ENCODE data around the gene PLEKHH3. TPM values are rescaled to one million over a fixed set of nuclear protein-coding genes. Genes with fewer than 3 reads are reported as not detected.

PLEKHH3 gene
- total and polyA plus RNA-seq, 8 donors = 22.5 to 55.5 (median 35.0) TPM

- H3K27ac ChIP-seq = no peak overlapping the region
- no peaks in the 10 kb centered on the region for H3K9me3 ChIP-seq
- intact Hi-C loops (cut with DNase I) = no loop called here
- peaks cover 0 to 46% of the 10 kb centered on the region in 2 donors for H3K36me3 ChIP-seq
- H3K27me3 ChIP-seq = peaks cover 0 to 78% of the 10 kb centered on the region in 2 donors
- DNase-seq (no peak), ATAC-seq (no peak)
- TF ChIP-seq, protein P1, sequence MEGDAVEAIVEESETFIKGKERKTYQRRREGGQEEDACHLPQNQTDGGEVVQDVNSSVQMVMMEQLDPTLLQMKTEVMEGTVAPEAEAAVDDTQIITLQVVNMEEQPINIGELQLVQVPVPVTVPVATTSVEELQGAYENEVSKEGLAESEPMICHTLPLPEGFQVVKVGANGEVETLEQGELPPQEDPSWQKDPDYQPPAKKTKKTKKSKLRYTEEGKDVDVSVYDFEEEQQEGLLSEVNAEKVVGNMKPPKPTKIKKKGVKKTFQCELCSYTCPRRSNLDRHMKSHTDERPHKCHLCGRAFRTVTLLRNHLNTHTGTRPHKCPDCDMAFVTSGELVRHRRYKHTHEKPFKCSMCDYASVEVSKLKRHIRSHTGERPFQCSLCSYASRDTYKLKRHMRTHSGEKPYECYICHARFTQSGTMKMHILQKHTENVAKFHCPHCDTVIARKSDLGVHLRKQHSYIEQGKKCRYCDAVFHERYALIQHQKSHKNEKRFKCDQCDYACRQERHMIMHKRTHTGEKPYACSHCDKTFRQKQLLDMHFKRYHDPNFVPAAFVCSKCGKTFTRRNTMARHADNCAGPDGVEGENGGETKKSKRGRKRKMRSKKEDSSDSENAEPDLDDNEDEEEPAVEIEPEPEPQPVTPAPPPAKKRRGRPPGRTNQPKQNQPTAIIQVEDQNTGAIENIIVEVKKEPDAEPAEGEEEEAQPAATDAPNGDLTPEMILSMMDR (IDR thresholded peaks at IDR 0.05) = no peak
- no peak overlapping the region for H3K4me3 ChIP-seq
- H3K4me1 ChIP-seq = peaks cover 30 to 75% of the 10 kb centered on the region in 2 donors
Measured at GRCh38 chr17:42672038-42672437, 4.8 kb downstream of the PLEKHH3 start.

DNA sequence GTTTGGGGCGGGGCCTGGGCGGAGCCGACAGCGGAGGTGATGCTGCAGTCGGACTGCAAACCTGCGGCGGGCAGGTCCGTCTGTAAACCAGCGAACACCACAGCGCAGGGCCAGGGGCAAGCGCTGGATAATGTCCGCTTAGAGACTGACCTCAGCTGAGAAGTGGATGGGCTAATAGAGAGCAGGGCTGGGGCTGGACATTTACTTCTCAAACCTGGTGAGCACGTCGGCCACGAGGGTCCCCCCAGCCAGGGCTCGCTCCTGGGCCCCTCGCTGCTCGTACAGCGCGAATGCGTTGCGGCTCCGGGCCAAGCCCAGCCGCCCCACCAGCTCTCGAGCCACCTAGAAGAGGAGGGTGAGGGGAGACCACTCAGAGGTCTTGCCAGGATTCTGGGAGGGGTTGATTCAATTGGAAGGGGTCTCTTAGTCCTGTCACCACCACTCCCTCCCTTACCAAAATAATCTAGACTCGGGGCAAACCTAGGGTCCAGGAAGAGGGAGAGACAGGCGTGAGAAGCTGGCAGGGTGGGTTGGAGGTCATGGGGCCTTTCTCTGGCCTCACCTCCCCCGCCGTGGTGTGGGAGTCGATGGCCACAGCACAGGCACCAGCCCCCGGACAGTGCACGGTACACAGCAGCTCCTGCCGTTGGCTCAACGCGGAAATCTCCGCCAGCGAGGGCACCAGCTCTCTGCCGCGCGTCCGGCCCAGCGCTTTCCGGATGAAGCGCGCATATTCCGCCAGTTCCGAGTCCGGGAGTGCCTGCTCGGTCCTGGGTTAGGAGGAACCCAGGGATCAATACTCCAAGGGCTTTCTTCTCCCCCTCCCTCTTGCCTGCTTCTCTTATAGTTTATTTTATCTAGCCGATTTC, 5.8 kb downstream of the PLEKHH3 start:
- no peak for DNase-seq
- Histone ChIP-seq H3K4me3 (peak overlapping the region in 1 of 2 donors; percentile 20), H3K27ac (no peak overlapping the region), H3K4me1 (peaks cover 30 to 68% of the 10 kb centered on the region in 2 donors), H3K36me3 (peaks cover 0 to 53% of the 10 kb centered on the region in 2 donors), H3K27me3 (peaks cover 0 to 70% of the 10 kb centered on the region in 2 donors), H3K9me3 (no peaks in the 10 kb centered on the region)
- ATAC-seq = no peak
- TF ChIP-seq, protein P1 (IDR thresholded peaks at IDR 0.05) = no peak
- intact Hi-C loops (cut with DNase I) = no loop called here

- no peaks in the 10 kb centered on the region for H3K9me3 ChIP-seq
- H3K4me1 ChIP-seq = peaks cover 26 to 60% of the 10 kb centered on the region in 2 donors
- H3K27me3 ChIP-seq = peaks cover 0 to 61% of the 10 kb centered on the region in 2 donors
- ATAC-seq = no peak
- H3K36me3 ChIP-seq = peaks cover 0 to 61% of the 10 kb centered on the region in 2 donors
- intact Hi-C loops (cut with DNase I) = no loop called here
- DNase-seq = no peak
- TF ChIP-seq, protein P1 (IDR thresholded peaks at IDR 0.05) = no peak
- no peak overlapping the region for H3K27ac ChIP-seq
- H3K4me3 ChIP-seq = peak overlapping the region in 1 of 2 donors; percentile 20
Measured at GRCh38 chr17:42669977-42670788, 6.6 kb downstream of the PLEKHH3 start.

GRCh38 chr17:42669705-42669976, 7.2 kb downstream of the PLEKHH3 start:
- DNase-seq = no peak
- Histone ChIP-seq H3K27ac (peak overlapping the region in 1 of 2 donors; percentile 13), H3K4me1 (peaks cover 23 to 55% of the 10 kb centered on the region in 2 donors), H3K36me3 (peaks cover 0 to 61% of the 10 kb centered on the region in 2 donors), H3K9me3 (no peaks in the 10 kb centered on the region), H3K27me3 (peaks cover 0 to 56% of the 10 kb centered on the region in 2 donors), H3K4me3 (no peak overlapping the region)
- TF ChIP-seq, protein P1 (IDR thresholded peaks at IDR 0.05) = no peak
- ATAC-seq = no peak
- intact Hi-C loops (cut with DNase I) = no loop called here
